SK-MEL-5 (cell line): ENCODE measurements around the gene BNIP1. TPM values are rescaled to one million over a fixed set of nuclear protein-coding genes. Genes with fewer than 3 reads are reported as not detected.

Experiments used
- DNase-seq: peaks from one replicate; pipeline ENCODE4 v3.0.0-alpha.2; 2016; ENCODE audit warnings: low read depth, low spot score
- in situ Hi-C: cut with HindIII; loops from 2 replicates; pipeline ENCODE4 v1.10.0; 2016; ENCODE audit warnings: low sequenced_read_pairs, high pct_unique_total_duplicates, low pct_unique_long_range_greater_than_20kb
- total RNA-seq: library from RNA; depleted of rRNA; stranded (reverse); fragments of >200 nt; shearing (Covaris generic); gene quantifications from 2 replicates; pipeline ENCODE4 v1.2.3, GENCODE V29; 2014

The BNIP1 gene
- total RNA-seq, 1 experiment from 2014 or later = 17.1 TPM

GRCh38 chr5:173158366-173158765 lies 14.0 kb downstream of the BNIP1 start:
- no peak for DNase-seq
- in situ Hi-C loops = no loop called here

- in situ Hi-C loops = no loop called here
- no peak for DNase-seq
These were observed 14.9 kb downstream of the BNIP1 start for GRCh38 chr5:173159256-173159655.

- in situ Hi-C loops = no loop called here
- no peak for DNase-seq
These were observed 16.8 kb downstream of the BNIP1 start for GRCh38 chr5:173161148-173161547.

GRCh38 chr5:173163219-173163618 lies 18.9 kb downstream of the BNIP1 start:
- no peak for DNase-seq
- in situ Hi-C loops = no loop called here

- in situ Hi-C loops = no loop called here
These were observed 21.1 kb downstream of the BNIP1 start for GRCh38 chr5:173165177-173166016.

GRCh38 chr5:173172166-173172565 lies 27.8 kb downstream of the BNIP1 start:
- in situ Hi-C loops = no loop called here
- peak; percentile 19 for DNase-seq

More at GRCh38 chr5:173165177-173166016, 21.1 kb downstream of the BNIP1 start:
- no peak for DNase-seq

- in situ Hi-C loops = no loop called here
- no peak for DNase-seq
These were observed 31.2 kb downstream of the BNIP1 start for GRCh38 chr5:173175523-173175922.

- DNase-seq = no peak
- in situ Hi-C loops = no loop called here
These were observed 34.1 kb downstream of the BNIP1 start for GRCh38 chr5:173178369-173178910.

- peak; percentile 7 for DNase-seq
- in situ Hi-C loops = no loop called here
These were observed 36.0 kb downstream of the BNIP1 start for GRCh38 chr5:173180331-173180730.

- DNase-seq = no peak
- in situ Hi-C loops = no loop called here
These were observed 42.9 kb downstream of the BNIP1 start for GRCh38 chr5:173187054-173187743.

- DNase-seq = no peak
- in situ Hi-C loops = no loop called here
These were observed 43.9 kb downstream of the BNIP1 start for GRCh38 chr5:173188280-173188679.

- in situ Hi-C loops = no loop called here
- DNase-seq = no peak
These were observed 46.7 kb downstream of the BNIP1 start for GRCh38 chr5:173191015-173191414.

- in situ Hi-C loops = no loop called here
- no peak for DNase-seq
These were observed 47.2 kb downstream of the BNIP1 start for GRCh38 chr5:173191561-173191960.

- in situ Hi-C loops = no loop called here
- DNase-seq = no peak
These were observed 48.2 kb downstream of the BNIP1 start for GRCh38 chr5:173192561-173192960.

GRCh38 chr5:173196133-173196952 lies 52.0 kb downstream of the BNIP1 start:
- DNase-seq = no peak
- in situ Hi-C loops = no loop called here

GRCh38 chr5:173197375-173197891 lies 53.1 kb downstream of the BNIP1 start:
- in situ Hi-C loops = no loop called here
- DNase-seq = no peak

GRCh38 chr5:173198049-173198448 lies 53.7 kb downstream of the BNIP1 start:
- in situ Hi-C loops = no loop called here
- DNase-seq = no peak

- in situ Hi-C loops = no loop called here
- DNase-seq = no peak
These were observed 56.0 kb downstream of the BNIP1 start for GRCh38 chr5:173200356-173200755.
